Parathyroid adenoma (tissue), 2 donors: ENCODE data around the gene SH3RF2.
"Not testable (repeated sequence)": the region's sequence is repeated elsewhere in the genome, so short reads cannot be mapped to it uniquely, and the experiment has no call there.

ENCODE experiments used
- H2AFZ ChIP-seq: fragments of 300-600 bp; sonication (generic); one replicate; pipeline ENCODE4 v1.7.0; 2017; ENCODE audit warnings: antibody characterized with exemption, mild to moderate bottlenecking
- H3K27ac ChIP-seq: fragments of 300-600 bp; sonication (generic); one replicate; pipeline ENCODE4 v1.7.0; 2017
- H3K27me3 ChIP-seq: fragments of 300-600 bp; sonication (generic); one replicate; pipeline ENCODE4 v1.7.0; 2017; ENCODE audit warnings: low read length; ENCODE audit not compliant: control insufficient read depth, insufficient read depth
- H3K36me3 ChIP-seq: fragments of 300-600 bp; sonication (generic); one replicate; pipeline ENCODE4 v1.7.0; 2017; ENCODE audit warnings: low read length; ENCODE audit not compliant: control insufficient read depth, insufficient read depth
- H3K4me1 ChIP-seq: fragments of 300-600 bp; sonication (generic); one replicate; pipeline ENCODE4 v1.7.0; 2017; ENCODE audit warnings: control low read depth
- H3K4me2 ChIP-seq: fragments of 300-600 bp; sonication (generic); one replicate; pipeline ENCODE4 v1.7.0; 2017; ENCODE audit warnings: low read length
- H3K4me3 ChIP-seq: fragments of 300-600 bp; sonication (generic); one replicate; pipeline ENCODE4 v1.7.0; 2017; ENCODE audit warnings: low read depth, low read length
- H3K79me2 ChIP-seq: fragments of 300-600 bp; sonication (generic); one replicate; pipeline ENCODE4 v1.7.0; 2017; ENCODE audit warnings: control low read depth
- H3K9ac ChIP-seq: fragments of 300-600 bp; sonication (generic); one replicate; pipeline ENCODE4 v1.7.0; 2017; ENCODE audit warnings: mild to moderate bottlenecking
- H3K9me3 ChIP-seq: fragments of 300-600 bp; sonication (generic); one replicate; pipeline ENCODE4 v1.7.0; 2017; ENCODE audit warnings: low read length; ENCODE audit not compliant: control insufficient read depth
- CTCF ChIP-seq: fragments of 300-600 bp; sonication (generic); IDR thresholded peaks from one replicate; pipeline ENCODE4 v1.7.0; 2017; ENCODE audit warnings: antibody characterized with exemption, mild to moderate bottlenecking
- donor health status: primary hyperparathyroidism.

Gene SH3RF2

GRCh38 chr5:145936401-145937131 lies at the start of gene SH3RF2:
TSS of gene SH3RF2 (plus strand) at chr5:145936578. CDS start at chr5:145937929, 1,351 bp downstream.
- H3K9me3 ChIP-seq, result no peaks in the 10 kb centered on the region
- H3K4me3 ChIP-seq, result peak within 1 kb of the TSS; percentile 15
- no peaks in the 10 kb centered on the region for H3K27me3 ChIP-seq
- H3K36me3 ChIP-seq, result no peaks in the 10 kb centered on the region
- no peak within 1 kb of the TSS for H3K9ac ChIP-seq
- H3K27ac ChIP-seq, result no peak within 1 kb of the TSS
- H3K4me2 ChIP-seq, result peak within 1 kb of the TSS; percentile 52
- peaks cover 5% of the 10 kb centered on the region for H3K4me1 ChIP-seq
- H3K79me2 ChIP-seq, result no peaks in the 10 kb centered on the region
- H2AFZ ChIP-seq, result peak within 1 kb of the TSS; percentile 63
- TF ChIP-seq CTCF, result no peak

GRCh38 chr5:145887217-145887616 lies 49.2 kb upstream of the SH3RF2 start:
- H3K4me1 ChIP-seq, result no peaks in the 10 kb centered on the region

GRCh38 chr5:145887976-145888574 lies 48.3 kb upstream of the SH3RF2 start:
- H3K9me3 ChIP-seq, result no peaks in the 10 kb centered on the region
- H3K36me3 ChIP-seq, result no peaks in the 10 kb centered on the region
- no peak overlapping the region for H3K9ac ChIP-seq
- no peak overlapping the region for H3K27ac ChIP-seq
- H3K4me1 ChIP-seq, result no peaks in the 10 kb centered on the region
- no peak overlapping the region for H3K4me2 ChIP-seq
- H3K4me3 ChIP-seq, result no peak overlapping the region
- no peaks in the 10 kb centered on the region for H3K27me3 ChIP-seq
- peak; percentile 43 for TF ChIP-seq CTCF
- H3K79me2 ChIP-seq, result no peaks in the 10 kb centered on the region
- H2AFZ ChIP-seq, result no peak overlapping the region

More at GRCh38 chr5:145887217-145887616, 49.2 kb upstream of the SH3RF2 start:
- H3K9me3 ChIP-seq, result no peaks in the 10 kb centered on the region
- TF ChIP-seq CTCF, result no peak
- H3K36me3 ChIP-seq, result no peaks in the 10 kb centered on the region
- no peaks in the 10 kb centered on the region for H3K79me2 ChIP-seq
- no peak overlapping the region for H3K9ac ChIP-seq
- no peak overlapping the region for H3K27ac ChIP-seq
- H3K27me3 ChIP-seq, result no peaks in the 10 kb centered on the region
- no peak overlapping the region for H2AFZ ChIP-seq
- H3K4me3 ChIP-seq, result no peak overlapping the region
- no peak overlapping the region for H3K4me2 ChIP-seq

GRCh38 chr5:145889611-145890010 lies 46.8 kb upstream of the SH3RF2 start:
- H3K4me2 ChIP-seq, result peak overlapping the region; percentile 45
- no peaks in the 10 kb centered on the region for H3K79me2 ChIP-seq
- H3K27me3 ChIP-seq, result no peaks in the 10 kb centered on the region
- H3K9ac ChIP-seq, result no peak overlapping the region
- no peak overlapping the region for H3K4me3 ChIP-seq
- no peak overlapping the region for H2AFZ ChIP-seq
- no peak overlapping the region for H3K27ac ChIP-seq
- no peaks in the 10 kb centered on the region for H3K4me1 ChIP-seq
- TF ChIP-seq CTCF, result no peak
- H3K36me3 ChIP-seq, result no peaks in the 10 kb centered on the region
- H3K9me3 ChIP-seq, result no peaks in the 10 kb centered on the region

- H3K9me3 ChIP-seq, H3K4me2 ChIP-seq, H3K9ac ChIP-seq, H2AFZ ChIP-seq, H3K27me3 ChIP-seq, H3K27ac ChIP-seq, H3K4me1 ChIP-seq, H3K4me3 ChIP-seq, H3K36me3 ChIP-seq, H3K79me2 ChIP-seq: not testable (repeated sequence)
Measured at GRCh38 chr5:145891378-145891777, 45.0 kb upstream of the SH3RF2 start.
